ENCODE results near the gene ABCF3. TPM values are rescaled to one million over a fixed set of nuclear protein-coding genes. Genes with fewer than 3 reads are reported as not detected.

ABCF3 gene
- total RNA-seq, 1 experiment from 2014 or later: 56.1 TPM

- Mint-ChIP-seq H3K4me1 (no peaks in the 10 kb centered on the region), H3K27me3 (ENCODE audit: low read depth) (no peaks in the 10 kb centered on the region), H3K36me3 (ENCODE audit: insufficient read depth in 1 of 3, low read depth in 3 of 3) (peaks cover 22 to 67% (median 36%) of the 10 kb centered on the region in 3 experiments; a peak in 6 of 7 replicates), H3K9me3 (no peaks in the 10 kb centered on the region), H3K27ac (peak overlapping the region in 1 of 3 experiments; percentile 58; a peak in 2 of 7 replicates), H3K4me3 (no peak overlapping the region)
- no peak overlapping the region for H2BK15ac ChIP-seq (ENCODE audit: low read depth, low read length)
- H4K5ac ChIP-seq (ENCODE audit: insufficient read length, low read depth, low read length): no peak overlapping the region
- no peak overlapping the region for H3K14ac ChIP-seq (ENCODE audit: insufficient read depth, low read length)
- H3K23ac ChIP-seq (ENCODE audit: insufficient read length, low read depth, low read length): no peak overlapping the region
- H3K4ac ChIP-seq (ENCODE audit: low read depth, low read length): no peak overlapping the region
- no peak overlapping the region for H3K9ac ChIP-seq (ENCODE audit: extremely low read depth, insufficient read length, low read length)
- H3K4me1 ChIP-seq (ENCODE audit: insufficient read depth, low read length): no peaks in the 10 kb centered on the region
- H3K23me2 ChIP-seq (ENCODE audit: insufficient read length, low read depth, low read length, poor library complexity, severe bottlenecking): no peaks in the 10 kb centered on the region
- H3K18ac ChIP-seq (ENCODE audit: insufficient read length, low read depth, low read length): no peak overlapping the region
- no peak overlapping the region for H4K8ac ChIP-seq (replicated peaks; ENCODE audit: insufficient read length, low read depth, low read length)
- no peak overlapping the region for H2BK12ac ChIP-seq (ENCODE audit: insufficient read length, low read depth, low read length)
- no peak overlapping the region for H4K91ac ChIP-seq (ENCODE audit: insufficient read length, low read depth, low read length)
- H2BK120ac ChIP-seq (ENCODE audit: low read depth, low read length, poor library complexity, severe bottlenecking): no peak overlapping the region
- H3K79me1 ChIP-seq (ENCODE audit: insufficient read depth, low read depth, low read length, poor library complexity, severe bottlenecking): peaks cover 10% of the 10 kb centered on the region
- TF ChIP-seq CTCF (conservative IDR thresholded peaks at IDR 0.05): no peak
- H2AFZ ChIP-seq (ENCODE audit: low read length): no peak overlapping the region
- no peaks in the 10 kb centered on the region for H3K27me3 ChIP-seq (ENCODE audit: insufficient read depth, low read length)
- no peak overlapping the region for H2BK20ac ChIP-seq (ENCODE audit: low read depth, low read length, poor library complexity, severe bottlenecking)
- H3K9me3 ChIP-seq (ENCODE audit: control insufficient read depth, low read depth, low read length): no peaks in the 10 kb centered on the region
- H3K27ac ChIP-seq (ENCODE audit: insufficient read length, low read depth, low read length): no peak overlapping the region
- H3T11ph ChIP-seq (ENCODE audit: low read length): no peak overlapping the region
- no peaks in the 10 kb centered on the region for H4K20me1 ChIP-seq (ENCODE audit: control insufficient read depth, insufficient read depth, insufficient read length)
- no peak overlapping the region for H2BK5ac ChIP-seq (ENCODE audit: insufficient read length, low read length)
- H3K79me2 ChIP-seq (ENCODE audit: insufficient read depth, low read length): no peaks in the 10 kb centered on the region
- no peak for DNase-seq
- H3K56ac ChIP-seq (ENCODE audit: insufficient read length, low read depth, low read length): no peak overlapping the region
- H3K4me2 ChIP-seq (ENCODE audit: insufficient read depth, insufficient read length, low read length): no peak overlapping the region
- H2AK5ac ChIP-seq (ENCODE audit: insufficient read length, low read length): no peak overlapping the region
- no CpG with 5 or more reads among the region's 5 CpGs for WGBS (ENCODE audit: extremely low coverage, insufficient read length, low lambda C conversion rate)
These were observed 41.5 kb upstream of the ABCF3 start for GRCh38 chr3:184144505-184144904.
